Kidney epithelial cell (primary cell): ENCODE results near the gene LRFN2. TPM values are rescaled to one million over a fixed set of nuclear protein-coding genes. Genes with fewer than 3 reads are reported as not detected.

ENCODE experiments used
- DNase-seq: peaks from one replicate; pipeline ENCODE4 v3.0.0-alpha.2; 2010; ENCODE audit warnings: low read depth
- H3K27me3 ChIP-seq: 2 replicates; pipeline ENCODE4 v1.6.0; 2011; ENCODE audit warnings: low read length; ENCODE audit not compliant: control insufficient read depth, insufficient read depth
- H3K36me3 ChIP-seq: 2 replicates; pipeline ENCODE4 v1.5.1; 2011; ENCODE audit warnings: low read length; ENCODE audit not compliant: control insufficient read depth, insufficient read depth
- H3K4me3 ChIP-seq: 2 replicates; pipeline ENCODE4 v1.5.1; 2011; ENCODE audit warnings: low read depth, mild to moderate bottlenecking, control low read depth, low read length
- total RNA-seq: library from RNA; depleted of rRNA; stranded (reverse); fragments of >200 nt; gene quantifications from 2 replicates; pipeline ENCODE4 v1.2.3, GENCODE V29; 2015
- TF ChIP-seq, protein P1 (sequence below): IDR thresholded peaks from 2 replicates; pipeline ENCODE4 v1.5.1; 2011; ENCODE audit warnings: mild to moderate bottlenecking, moderate library complexity, low read length, control low read depth, inconsistent platforms; ENCODE audit not compliant: insufficient read depth, poor library complexity, severe bottlenecking

The LRFN2 gene
- not detected in 2 replicates for total RNA-seq

DNA sequence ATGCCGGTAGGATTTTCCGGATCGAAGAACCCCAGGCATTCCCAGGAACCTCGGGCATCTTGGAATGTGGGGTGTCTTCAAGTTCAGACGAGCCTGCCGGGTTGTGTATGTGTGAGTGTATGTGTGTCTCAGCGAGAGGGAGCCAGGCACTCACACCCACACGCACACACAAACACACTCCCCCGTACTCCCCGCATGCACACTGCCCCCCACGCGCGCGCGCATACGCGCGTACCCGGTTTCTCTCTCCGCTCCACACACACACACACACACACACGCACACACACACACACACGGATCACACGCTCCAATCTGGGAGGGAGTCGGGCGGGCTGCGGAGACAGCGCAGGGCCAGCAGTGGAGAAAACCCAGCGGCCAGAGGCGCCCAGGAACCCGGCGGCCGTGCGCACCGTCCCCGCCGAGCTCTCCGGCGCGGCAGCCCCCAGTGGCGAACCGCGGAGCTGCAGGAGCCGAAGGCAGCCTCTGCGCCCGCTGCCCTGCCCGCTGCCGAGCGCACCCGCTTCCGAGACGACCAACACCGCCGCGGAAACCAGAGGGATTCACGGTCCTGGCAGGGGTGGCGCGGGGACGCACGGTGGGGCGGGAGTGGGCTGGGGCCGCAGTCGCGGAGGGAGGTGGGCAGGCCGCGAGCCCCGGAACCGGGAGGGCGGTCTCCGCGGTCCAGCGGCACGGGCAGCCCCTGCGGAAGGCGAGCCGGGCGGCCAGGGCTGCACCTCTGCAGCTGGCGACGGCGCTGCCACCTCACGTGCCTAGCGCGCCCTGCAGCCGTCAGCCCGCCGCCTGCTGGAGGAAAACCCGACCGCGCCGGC, at the start of gene LRFN2:
Gene LRFN2 (minus strand): TSS at position 125 of the 830 bp plus-strand sequence.
- TF ChIP-seq, protein P1, sequence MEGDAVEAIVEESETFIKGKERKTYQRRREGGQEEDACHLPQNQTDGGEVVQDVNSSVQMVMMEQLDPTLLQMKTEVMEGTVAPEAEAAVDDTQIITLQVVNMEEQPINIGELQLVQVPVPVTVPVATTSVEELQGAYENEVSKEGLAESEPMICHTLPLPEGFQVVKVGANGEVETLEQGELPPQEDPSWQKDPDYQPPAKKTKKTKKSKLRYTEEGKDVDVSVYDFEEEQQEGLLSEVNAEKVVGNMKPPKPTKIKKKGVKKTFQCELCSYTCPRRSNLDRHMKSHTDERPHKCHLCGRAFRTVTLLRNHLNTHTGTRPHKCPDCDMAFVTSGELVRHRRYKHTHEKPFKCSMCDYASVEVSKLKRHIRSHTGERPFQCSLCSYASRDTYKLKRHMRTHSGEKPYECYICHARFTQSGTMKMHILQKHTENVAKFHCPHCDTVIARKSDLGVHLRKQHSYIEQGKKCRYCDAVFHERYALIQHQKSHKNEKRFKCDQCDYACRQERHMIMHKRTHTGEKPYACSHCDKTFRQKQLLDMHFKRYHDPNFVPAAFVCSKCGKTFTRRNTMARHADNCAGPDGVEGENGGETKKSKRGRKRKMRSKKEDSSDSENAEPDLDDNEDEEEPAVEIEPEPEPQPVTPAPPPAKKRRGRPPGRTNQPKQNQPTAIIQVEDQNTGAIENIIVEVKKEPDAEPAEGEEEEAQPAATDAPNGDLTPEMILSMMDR = peak; percentile 25
- peaks cover 45% of the 10 kb centered on the region for H3K27me3 ChIP-seq
- no peak for DNase-seq
- H3K4me3 ChIP-seq = peak within 1 kb of the TSS; percentile 35
- no peaks in the 10 kb centered on the region for H3K36me3 ChIP-seq

DNA sequence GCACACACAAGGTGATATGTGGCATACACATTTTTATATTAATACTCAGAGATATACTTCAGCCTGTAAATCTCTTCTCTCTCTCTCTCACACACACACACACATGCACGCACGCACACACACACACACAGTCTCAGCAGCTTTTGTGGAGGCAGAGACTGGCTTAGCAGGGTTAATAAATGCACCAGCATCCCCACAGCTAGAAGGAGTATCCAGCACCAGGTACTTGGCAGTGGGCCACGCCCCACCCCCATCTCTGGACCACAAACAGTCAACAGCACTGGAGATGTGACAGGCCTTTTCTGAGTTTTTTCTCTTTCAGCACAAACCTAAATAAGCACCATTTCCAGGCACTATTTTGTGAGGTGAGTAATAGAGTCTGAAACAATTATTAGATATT, 47.3 kb upstream of the LRFN2 start:
- Histone ChIP-seq H3K4me3 (no peak overlapping the region), H3K36me3 (no peaks in the 10 kb centered on the region), H3K27me3 (peaks cover 7% of the 10 kb centered on the region)
- TF ChIP-seq, protein P1 = no peak
- DNase-seq = no peak

DNA sequence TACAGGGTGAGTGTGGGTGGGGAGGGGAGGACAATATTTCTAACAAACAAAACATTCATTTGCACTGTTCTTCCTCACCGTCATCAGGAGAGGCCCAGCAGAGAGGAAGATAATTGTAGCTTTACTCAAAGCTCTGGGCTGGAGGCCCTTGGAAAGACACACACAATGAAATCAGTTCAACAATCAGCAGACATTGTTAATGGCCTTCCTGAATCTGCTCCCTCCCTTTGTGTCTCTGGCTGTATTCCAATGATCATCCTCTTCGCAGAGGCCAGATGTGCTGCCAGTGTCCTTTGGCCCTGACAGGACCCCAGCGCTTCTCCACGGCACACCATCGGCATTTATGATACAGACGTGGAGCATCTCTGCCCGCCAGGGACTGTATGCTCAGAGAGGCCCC, 44.6 kb upstream of the LRFN2 start:
- no peak overlapping the region for H3K4me3 ChIP-seq
- H3K27me3 ChIP-seq = peaks cover 3% of the 10 kb centered on the region
- no peak for DNase-seq
- TF ChIP-seq, protein P1 = no peak
- H3K36me3 ChIP-seq = no peaks in the 10 kb centered on the region

DNA sequence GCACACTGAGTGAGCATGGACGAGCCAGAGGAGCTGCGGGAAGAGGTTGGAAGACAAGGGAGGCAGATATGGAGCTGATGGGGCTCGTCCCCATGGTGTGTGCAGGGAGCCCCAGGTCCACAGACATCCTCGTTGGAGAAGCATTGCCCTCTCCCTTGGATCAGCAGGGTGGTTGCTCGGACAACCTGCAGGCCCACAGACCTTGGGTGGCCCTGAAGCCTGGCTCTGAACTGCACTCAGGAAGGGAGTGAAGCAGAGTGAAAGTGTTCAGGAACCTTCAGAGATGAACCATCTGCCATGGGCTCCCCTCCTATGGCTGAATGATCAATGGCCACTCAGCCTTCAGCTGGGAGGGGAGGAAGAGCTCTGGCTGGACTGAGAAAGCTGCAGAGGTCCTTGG, 43.3 kb upstream of the LRFN2 start:
- Histone ChIP-seq H3K27me3 (peaks cover 3% of the 10 kb centered on the region), H3K36me3 (no peaks in the 10 kb centered on the region), H3K4me3 (no peak overlapping the region)
- TF ChIP-seq, protein P1 = no peak
- no peak for DNase-seq

DNA sequence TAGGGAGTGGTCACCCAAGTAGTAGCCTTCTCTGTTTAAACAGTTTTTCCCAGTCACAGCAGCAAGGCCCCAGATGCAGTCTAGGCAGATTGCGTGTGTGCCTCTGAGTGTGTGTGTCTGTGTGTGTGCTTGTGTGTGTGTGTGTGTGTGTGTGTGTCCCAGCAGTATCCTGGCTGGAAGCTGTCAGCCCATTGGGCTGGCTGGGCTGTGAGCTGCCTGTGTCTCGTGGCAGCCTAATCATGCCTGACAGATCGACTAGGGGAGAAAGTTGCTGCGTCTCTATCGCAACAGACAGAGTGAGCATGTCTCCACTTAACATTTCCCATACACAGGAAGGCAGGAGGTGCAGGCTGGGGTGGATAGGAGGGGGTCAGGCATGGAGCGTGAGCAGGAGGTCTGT, 42.9 kb upstream of the LRFN2 start:
- Histone ChIP-seq H3K27me3 (peaks cover 3% of the 10 kb centered on the region), H3K4me3 (no peak overlapping the region), H3K36me3 (no peaks in the 10 kb centered on the region)
- DNase-seq = no peak
- TF ChIP-seq, protein P1 = no peak

DNA sequence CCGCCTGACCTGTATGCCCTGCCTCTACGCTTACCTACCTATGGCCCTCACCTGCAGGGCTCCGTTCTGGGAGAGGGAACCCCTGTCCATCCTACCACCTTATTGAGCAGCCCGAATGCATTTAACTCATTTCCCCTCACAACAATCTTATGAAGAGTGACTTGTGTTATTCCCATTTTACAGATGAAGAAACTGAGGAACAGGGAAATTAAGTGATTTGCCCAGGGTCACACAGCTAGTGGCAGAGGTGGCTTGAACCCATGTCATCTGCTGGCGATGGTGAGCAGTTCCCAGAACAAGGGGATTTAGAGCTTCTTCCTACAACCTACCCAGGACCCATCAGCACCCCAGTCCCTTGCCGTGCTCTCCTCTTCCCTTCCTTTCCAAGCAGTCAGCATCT, 42.3 kb upstream of the LRFN2 start:
- DNase-seq = no peak
- H3K36me3 ChIP-seq = no peaks in the 10 kb centered on the region
- TF ChIP-seq, protein P1 = no peak
- peaks cover 3% of the 10 kb centered on the region for H3K27me3 ChIP-seq
- no peak overlapping the region for H3K4me3 ChIP-seq
